ENCODE data around the gene PMVK. TPM values are rescaled to one million over a fixed set of nuclear protein-coding genes. Genes with fewer than 3 reads are reported as not detected.

PMVK gene
- total and polyA plus RNA-seq, 2 experiments from 2014 or later: 12.5 to 53.5 TPM

GRCh38 chr1:154896771-154897286 lies 39.7 kb downstream of the PMVK start:
- no peak for TF ChIP-seq EZH2phosphoT487 (IDR thresholded peaks at IDR 0.05; ENCODE audit: low read depth, severe bottlenecking, unreplicated experiment)
- TF ChIP-seq EZH2 (IDR thresholded peaks at IDR 0.05; ENCODE audit: borderline replicate concordance): no peak
- TF ChIP-seq CTCF (IDR thresholded peaks at IDR 0.05; ENCODE audit: poor library complexity): no peak

GRCh38 chr1:154895798-154896197 lies 40.7 kb downstream of the PMVK start:
- TF ChIP-seq EZH2 (IDR thresholded peaks at IDR 0.05; ENCODE audit: borderline replicate concordance) (no peak), EZH2phosphoT487 (IDR thresholded peaks at IDR 0.05; ENCODE audit: low read depth, severe bottlenecking, unreplicated experiment) (no peak), CTCF (IDR thresholded peaks at IDR 0.05; ENCODE audit: poor library complexity) (no peak)
- Histone ChIP-seq H3K9me3 (ENCODE audit: low read depth) (no peaks in the 10 kb centered on the region), H3K4me3 (no peak overlapping the region), H4K20me1 (ENCODE audit: insufficient read depth, poor library complexity, severe bottlenecking) (no peaks in the 10 kb centered on the region), H3K36me3 (replicated peaks; ENCODE audit: insufficient read depth, low read depth) (no peaks in the 10 kb centered on the region), H3K4me2 (no peak overlapping the region), H3K27ac (no peak overlapping the region), H2AFZ (no peak overlapping the region), H3K27me3 (no peaks in the 10 kb centered on the region), H3K79me2 (no peaks in the 10 kb centered on the region), H3K9me2 (replicated peaks; ENCODE audit: insufficient read depth) (no peaks in the 10 kb centered on the region), H3K4me1 (ENCODE audit: insufficient read depth) (no peaks in the 10 kb centered on the region)
- no peak for DNase-seq (ENCODE audit: low spot score)
- WGBS (ENCODE audit: low lambda C conversion rate, missing lambda C conversion rate): 65% methylated on average over 7 of the region's 7 CpGs

More at GRCh38 chr1:154896771-154897286, 39.7 kb downstream of the PMVK start:
- Histone ChIP-seq H3K79me2 (no peaks in the 10 kb centered on the region), H4K20me1 (ENCODE audit: insufficient read depth, poor library complexity, severe bottlenecking) (no peaks in the 10 kb centered on the region), H3K9me2 (replicated peaks; ENCODE audit: insufficient read depth) (no peaks in the 10 kb centered on the region), H3K36me3 (replicated peaks; ENCODE audit: insufficient read depth, low read depth) (no peaks in the 10 kb centered on the region), H3K4me3 (no peak overlapping the region), H3K27me3 (no peaks in the 10 kb centered on the region), H3K9me3 (ENCODE audit: low read depth) (no peaks in the 10 kb centered on the region), H3K4me2 (no peak overlapping the region), H3K4me1 (ENCODE audit: insufficient read depth) (no peaks in the 10 kb centered on the region), H2AFZ (no peak overlapping the region), H3K27ac (no peak overlapping the region)
- DNase-seq (ENCODE audit: low spot score): no peak
- 81% methylated on average over 9 of the region's 10 CpGs for WGBS (ENCODE audit: low lambda C conversion rate, missing lambda C conversion rate)

GRCh38 chr1:154891452-154891851 lies 45.1 kb downstream of the PMVK start:
- 64% methylated on average over 1 of the region's 1 CpG for WGBS (ENCODE audit: low lambda C conversion rate, missing lambda C conversion rate)
- no peaks in the 10 kb centered on the region for H3K36me3 ChIP-seq (replicated peaks; ENCODE audit: insufficient read depth, low read depth)
- TF ChIP-seq EZH2phosphoT487 (IDR thresholded peaks at IDR 0.05; ENCODE audit: low read depth, severe bottlenecking, unreplicated experiment) (no peak), EZH2 (IDR thresholded peaks at IDR 0.05; ENCODE audit: borderline replicate concordance) (no peak), CTCF (IDR thresholded peaks at IDR 0.05; ENCODE audit: poor library complexity) (no peak)

More at GRCh38 chr1:154891452-154891851, 45.1 kb downstream of the PMVK start:
- H3K4me3 ChIP-seq: no peak overlapping the region
- H3K4me2 ChIP-seq: no peak overlapping the region
- no peaks in the 10 kb centered on the region for H3K79me2 ChIP-seq
- H3K9me3 ChIP-seq (ENCODE audit: low read depth): no peaks in the 10 kb centered on the region
- no peaks in the 10 kb centered on the region for H4K20me1 ChIP-seq (ENCODE audit: insufficient read depth, poor library complexity, severe bottlenecking)
- H3K4me1 ChIP-seq (ENCODE audit: insufficient read depth): no peaks in the 10 kb centered on the region
- no peak for DNase-seq (ENCODE audit: low spot score)
- no peak overlapping the region for H3K27ac ChIP-seq
- H3K9me2 ChIP-seq (replicated peaks; ENCODE audit: insufficient read depth): no peaks in the 10 kb centered on the region
- no peaks in the 10 kb centered on the region for H3K27me3 ChIP-seq
- H2AFZ ChIP-seq: no peak overlapping the region
